Measurements from ENCODE around the gene IFFO2. TPM values are rescaled to one million over a fixed set of nuclear protein-coding genes. Genes with fewer than 3 reads are reported as not detected.

The IFFO2 gene
- total and polyA plus RNA-seq, 2 experiments from 2014 or later, result 0.71 to 7.5 TPM

DNA sequence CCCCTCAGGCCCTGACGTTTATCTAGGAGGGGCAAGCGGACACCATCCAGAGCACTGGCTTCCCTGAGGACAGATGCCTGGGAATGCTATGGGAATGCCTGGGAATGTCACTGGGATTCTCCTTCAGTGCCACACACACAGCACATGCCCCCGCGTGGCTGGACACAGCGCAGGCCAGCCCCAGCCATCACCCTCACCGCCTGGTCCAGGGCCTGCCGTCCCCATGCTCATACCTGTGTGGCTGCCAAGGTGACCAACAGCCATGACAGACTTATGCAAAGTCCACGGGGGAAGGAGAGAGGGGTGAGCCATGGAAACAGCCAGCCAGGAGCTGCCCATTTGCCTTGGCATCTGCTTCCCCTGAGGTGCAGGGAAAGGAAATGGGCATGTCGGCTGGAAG, 91.3 kb downstream of the IFFO2 start:
- Mint-ChIP-seq H3K4me1 (no peaks in the 10 kb centered on the region), H3K27me3 (ENCODE audit: insufficient read depth, low read depth, poor library complexity) (peaks cover 4% of the 10 kb centered on the region), H3K36me3 (ENCODE audit: low read depth) (no peaks in the 10 kb centered on the region), H3K9me3 (no peaks in the 10 kb centered on the region), H3K4me3 (no peak overlapping the region), H3K27ac (no peak overlapping the region)
- no peaks in the 10 kb centered on the region for H3K9me2 ChIP-seq (ENCODE audit: insufficient read depth)
- H3K4me1 ChIP-seq (ENCODE audit: insufficient read depth), result no peaks in the 10 kb centered on the region
- TF ChIP-seq, protein P1, sequence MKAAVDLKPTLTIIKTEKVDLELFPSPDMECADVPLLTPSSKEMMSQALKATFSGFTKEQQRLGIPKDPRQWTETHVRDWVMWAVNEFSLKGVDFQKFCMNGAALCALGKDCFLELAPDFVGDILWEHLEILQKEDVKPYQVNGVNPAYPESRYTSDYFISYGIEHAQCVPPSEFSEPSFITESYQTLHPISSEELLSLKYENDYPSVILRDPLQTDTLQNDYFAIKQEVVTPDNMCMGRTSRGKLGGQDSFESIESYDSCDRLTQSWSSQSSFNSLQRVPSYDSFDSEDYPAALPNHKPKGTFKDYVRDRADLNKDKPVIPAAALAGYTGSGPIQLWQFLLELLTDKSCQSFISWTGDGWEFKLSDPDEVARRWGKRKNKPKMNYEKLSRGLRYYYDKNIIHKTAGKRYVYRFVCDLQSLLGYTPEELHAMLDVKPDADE (IDR thresholded peaks at IDR 0.05), result no peak
- no peak for TF ChIP-seq JUNB (IDR thresholded peaks at IDR 0.05; ENCODE audit: unreplicated experiment)
- TF ChIP-seq CREB1 (CRISPR knock-in tag; IDR thresholded peaks at IDR 0.05; ENCODE audit: low read depth), result no peak
- no peak for TF ChIP-seq STAT1 (IDR thresholded peaks at IDR 0.05; ENCODE audit: unreplicated experiment)
- TF ChIP-seq, protein P2, sequence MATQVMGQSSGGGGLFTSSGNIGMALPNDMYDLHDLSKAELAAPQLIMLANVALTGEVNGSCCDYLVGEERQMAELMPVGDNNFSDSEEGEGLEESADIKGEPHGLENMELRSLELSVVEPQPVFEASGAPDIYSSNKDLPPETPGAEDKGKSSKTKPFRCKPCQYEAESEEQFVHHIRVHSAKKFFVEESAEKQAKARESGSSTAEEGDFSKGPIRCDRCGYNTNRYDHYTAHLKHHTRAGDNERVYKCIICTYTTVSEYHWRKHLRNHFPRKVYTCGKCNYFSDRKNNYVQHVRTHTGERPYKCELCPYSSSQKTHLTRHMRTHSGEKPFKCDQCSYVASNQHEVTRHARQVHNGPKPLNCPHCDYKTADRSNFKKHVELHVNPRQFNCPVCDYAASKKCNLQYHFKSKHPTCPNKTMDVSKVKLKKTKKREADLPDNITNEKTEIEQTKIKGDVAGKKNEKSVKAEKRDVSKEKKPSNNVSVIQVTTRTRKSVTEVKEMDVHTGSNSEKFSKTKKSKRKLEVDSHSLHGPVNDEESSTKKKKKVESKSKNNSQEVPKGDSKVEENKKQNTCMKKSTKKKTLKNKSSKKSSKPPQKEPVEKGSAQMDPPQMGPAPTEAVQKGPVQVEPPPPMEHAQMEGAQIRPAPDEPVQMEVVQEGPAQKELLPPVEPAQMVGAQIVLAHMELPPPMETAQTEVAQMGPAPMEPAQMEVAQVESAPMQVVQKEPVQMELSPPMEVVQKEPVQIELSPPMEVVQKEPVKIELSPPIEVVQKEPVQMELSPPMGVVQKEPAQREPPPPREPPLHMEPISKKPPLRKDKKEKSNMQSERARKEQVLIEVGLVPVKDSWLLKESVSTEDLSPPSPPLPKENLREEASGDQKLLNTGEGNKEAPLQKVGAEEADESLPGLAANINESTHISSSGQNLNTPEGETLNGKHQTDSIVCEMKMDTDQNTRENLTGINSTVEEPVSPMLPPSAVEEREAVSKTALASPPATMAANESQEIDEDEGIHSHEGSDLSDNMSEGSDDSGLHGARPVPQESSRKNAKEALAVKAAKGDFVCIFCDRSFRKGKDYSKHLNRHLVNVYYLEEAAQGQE (IDR thresholded peaks at IDR 0.05; ENCODE audit: unreplicated experiment), result no peak
- TF ChIP-seq ZNF114 (CRISPR knock-in tag; IDR thresholded peaks at IDR 0.05), result no peak
- no peak for TF ChIP-seq EZH2 (IDR thresholded peaks at IDR 0.05; ENCODE audit: low read depth, unreplicated experiment)
- no peak for TF ChIP-seq NANOG (IDR thresholded peaks at IDR 0.05; ENCODE audit: borderline replicate concordance)
- TF ChIP-seq, protein P3, sequence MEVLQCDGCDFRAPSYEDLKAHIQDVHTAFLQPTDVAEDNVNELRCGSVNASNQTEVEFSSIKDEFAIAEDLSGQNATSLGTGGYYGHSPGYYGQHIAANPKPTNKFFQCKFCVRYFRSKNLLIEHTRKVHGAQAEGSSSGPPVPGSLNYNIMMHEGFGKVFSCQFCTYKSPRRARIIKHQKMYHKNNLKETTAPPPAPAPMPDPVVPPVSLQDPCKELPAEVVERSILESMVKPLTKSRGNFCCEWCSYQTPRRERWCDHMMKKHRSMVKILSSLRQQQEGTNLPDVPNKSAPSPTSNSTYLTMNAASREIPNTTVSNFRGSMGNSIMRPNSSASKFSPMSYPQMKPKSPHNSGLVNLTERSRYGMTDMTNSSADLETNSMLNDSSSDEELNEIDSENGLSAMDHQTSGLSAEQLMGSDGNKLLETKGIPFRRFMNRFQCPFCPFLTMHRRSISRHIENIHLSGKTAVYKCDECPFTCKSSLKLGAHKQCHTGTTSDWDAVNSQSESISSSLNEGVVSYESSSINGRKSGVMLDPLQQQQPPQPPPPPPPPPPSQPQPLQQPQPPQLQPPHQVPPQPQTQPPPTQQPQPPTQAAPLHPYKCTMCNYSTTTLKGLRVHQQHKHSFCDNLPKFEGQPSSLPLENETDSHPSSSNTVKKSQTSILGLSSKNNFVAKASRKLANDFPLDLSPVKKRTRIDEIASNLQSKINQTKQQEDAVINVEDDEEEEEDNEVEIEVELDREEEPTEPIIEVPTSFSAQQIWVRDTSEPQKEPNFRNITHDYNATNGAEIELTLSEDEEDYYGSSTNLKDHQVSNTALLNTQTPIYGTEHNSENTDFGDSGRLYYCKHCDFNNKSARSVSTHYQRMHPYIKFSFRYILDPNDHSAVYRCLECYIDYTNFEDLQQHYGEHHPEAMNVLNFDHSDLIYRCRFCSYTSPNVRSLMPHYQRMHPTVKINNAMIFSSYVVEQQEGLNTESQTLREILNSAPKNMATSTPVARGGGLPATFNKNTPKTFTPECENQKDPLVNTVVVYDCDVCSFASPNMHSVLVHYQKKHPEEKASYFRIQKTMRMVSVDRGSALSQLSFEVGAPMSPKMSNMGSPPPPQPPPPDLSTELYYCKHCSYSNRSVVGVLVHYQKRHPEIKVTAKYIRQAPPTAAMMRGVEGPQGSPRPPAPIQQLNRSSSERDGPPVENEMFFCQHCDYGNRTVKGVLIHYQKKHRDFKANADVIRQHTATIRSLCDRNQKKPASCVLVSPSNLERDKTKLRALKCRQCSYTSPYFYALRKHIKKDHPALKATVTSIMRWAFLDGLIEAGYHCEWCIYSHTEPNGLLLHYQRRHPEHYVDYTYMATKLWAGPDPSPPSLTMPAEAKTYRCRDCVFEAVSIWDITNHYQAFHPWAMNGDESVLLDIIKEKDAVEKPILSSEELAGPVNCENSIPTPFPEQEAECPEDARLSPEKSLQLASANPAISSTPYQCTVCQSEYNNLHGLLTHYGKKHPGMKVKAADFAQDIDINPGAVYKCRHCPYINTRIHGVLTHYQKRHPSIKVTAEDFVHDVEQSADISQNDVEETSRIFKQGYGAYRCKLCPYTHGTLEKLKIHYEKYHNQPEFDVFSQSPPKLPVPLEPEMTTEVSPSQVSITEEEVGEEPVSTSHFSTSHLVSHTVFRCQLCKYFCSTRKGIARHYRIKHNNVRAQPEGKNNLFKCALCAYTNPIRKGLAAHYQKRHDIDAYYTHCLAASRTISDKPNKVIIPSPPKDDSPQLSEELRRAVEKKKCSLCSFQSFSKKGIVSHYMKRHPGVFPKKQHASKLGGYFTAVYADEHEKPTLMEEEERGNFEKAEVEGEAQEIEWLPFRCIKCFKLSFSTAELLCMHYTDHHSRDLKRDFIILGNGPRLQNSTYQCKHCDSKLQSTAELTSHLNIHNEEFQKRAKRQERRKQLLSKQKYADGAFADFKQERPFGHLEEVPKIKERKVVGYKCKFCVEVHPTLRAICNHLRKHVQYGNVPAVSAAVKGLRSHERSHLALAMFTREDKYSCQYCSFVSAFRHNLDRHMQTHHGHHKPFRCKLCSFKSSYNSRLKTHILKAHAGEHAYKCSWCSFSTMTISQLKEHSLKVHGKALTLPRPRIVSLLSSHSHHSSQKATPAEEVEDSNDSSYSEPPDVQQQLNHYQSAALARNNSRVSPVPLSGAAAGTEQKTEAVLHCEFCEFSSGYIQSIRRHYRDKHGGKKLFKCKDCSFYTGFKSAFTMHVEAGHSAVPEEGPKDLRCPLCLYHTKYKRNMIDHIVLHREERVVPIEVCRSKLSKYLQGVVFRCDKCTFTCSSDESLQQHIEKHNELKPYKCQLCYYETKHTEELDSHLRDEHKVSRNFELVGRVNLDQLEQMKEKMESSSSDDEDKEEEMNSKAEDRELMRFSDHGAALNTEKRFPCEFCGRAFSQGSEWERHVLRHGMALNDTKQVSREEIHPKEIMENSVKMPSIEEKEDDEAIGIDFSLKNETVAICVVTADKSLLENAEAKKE (CRISPR knock-in tag; IDR thresholded peaks at IDR 0.05), result no peak
- DNase-seq (ENCODE audit: low spot score) (no peak), ATAC-seq (no peak)
- no peak overlapping the region for H3K27ac ChIP-seq (ENCODE audit: low read depth)
- H3K27me3 ChIP-seq (ENCODE audit: insufficient read depth), result no peaks in the 10 kb centered on the region
- H2AFZ ChIP-seq, result no peak overlapping the region
- H3K4me2 ChIP-seq, result no peak overlapping the region
- no peaks in the 10 kb centered on the region for H4K20me1 ChIP-seq (replicated peaks; ENCODE audit: insufficient read depth)
- no peaks in the 10 kb centered on the region for H3K79me2 ChIP-seq (replicated peaks; ENCODE audit: insufficient read depth)
- H3F3A ChIP-seq (replicated peaks; ENCODE audit: low read depth), result no peaks in the 10 kb centered on the region
- no peak overlapping the region for H3K4me3 ChIP-seq
- H3K36me3 ChIP-seq (ENCODE audit: insufficient read depth), result no peaks in the 10 kb centered on the region
